Panc1 (cell line): ENCODE data around the gene CD300A. TPM values are rescaled to one million over a fixed set of nuclear protein-coding genes. Genes with fewer than 3 reads are reported as not detected.

Experiments used
- ATAC-seq: fragments of 200-7000 bp; cut with Tn5 transposase; 2 replicates; pipeline ENCODE4 v1.9.1; 2020; ENCODE audit warnings: mild to moderate bottlenecking, moderate library complexity
- BruUV-seq: library from RNA; stranded (reverse); fragments of 400-500 nt; replicated peaks from 2 replicates; lab custom pipeline; 2021; lab: Mats Ljungman, UMichigan
- CTCF ChIA-PET: fragments of 300-600 bp; sonication (Branson Sonifier 250); formaldehyde crosslinking; loops from one replicate; lab custom pipeline; 2022; ENCODE audit warnings: antibody characterized with exemption; lab: Charles Lee
- POLR2A ChIA-PET: fragments of 300-600 bp; sonication (Branson Sonifier 250); formaldehyde crosslinking; loops from one replicate; lab custom pipeline; 2022; ENCODE audit warnings: antibody characterized with exemption; lab: Charles Lee
- DNase-seq: peaks from one replicate; pipeline ENCODE4 v3.0.0-alpha.2; 2010; ENCODE audit warnings: low read depth, low spot score
- H3K27ac ChIP-seq: 2 replicates; pipeline ENCODE4 v1.5.1; 2011; ENCODE audit warnings: mild to moderate bottlenecking, low read length, inconsistent platforms
- H3K27me3 ChIP-seq: fragments of 200-500 bp; sonication (Bioruptor generic); 2 replicates; pipeline ENCODE4 v1.6.0; 2014; ENCODE audit warnings: low read length, inconsistent platforms; ENCODE audit not compliant: control insufficient read depth, insufficient read depth
- H3K36me3 ChIP-seq: fragments of 200-500 bp; sonication (Bioruptor generic); 2 replicates; pipeline ENCODE4 v1.5.1; 2014; ENCODE audit warnings: inconsistent platforms, mild to moderate bottlenecking, low read length, moderate library complexity; ENCODE audit not compliant: control insufficient read depth, insufficient read depth
- H3K4me1 ChIP-seq: 2 replicates; pipeline ENCODE4 v1.5.1; 2011; ENCODE audit warnings: inconsistent platforms, mild to moderate bottlenecking, low read length, moderate library complexity; ENCODE audit not compliant: control insufficient read depth, insufficient read depth
- H3K4me3 ChIP-seq, 2 experiments: 2 replicates each; pipeline ENCODE4 v1.5.1; 2011 to 2012; ENCODE audit warnings: low read depth in 2 of 2, low read length in 2 of 2, mild to moderate bottlenecking in 2 of 2, inconsistent platforms in 1 of 2, moderate library complexity in 1 of 2
- H3K9me3 ChIP-seq: fragments of 200-500 bp; sonication (Bioruptor generic); 2 replicates; pipeline ENCODE4 v1.5.1; 2014; ENCODE audit warnings: low read depth, mild to moderate bottlenecking, inconsistent platforms, low read length, moderate library complexity; ENCODE audit not compliant: control insufficient read depth, insufficient read depth
- CTCF ChIP-seq: fragments of 450-650 bp; IDR thresholded peaks from 2 replicates; pipeline ENCODE4 v1.5.1; 2017; ENCODE audit warnings: mild to moderate bottlenecking
- POLR2AphosphoS5 ChIP-seq: IDR thresholded peaks from 2 replicates; pipeline ENCODE4 v1.6.1; 2012; ENCODE audit warnings: mild to moderate bottlenecking, low read depth, low read length, moderate library complexity
- REST ChIP-seq, 2 experiments: IDR thresholded peaks; 2 replicates each; pipeline ENCODE4 v1.6.1; 2011 to 2012; ENCODE audit warnings: low read depth in 2 of 2, control low read depth in 1 of 2, low read length in 1 of 2, mild to moderate bottlenecking in 1 of 2, moderate library complexity in 1 of 2; ENCODE audit not compliant: insufficient read depth in 1 of 2
- SIN3A ChIP-seq: IDR thresholded peaks from 2 replicates; pipeline ENCODE4 v1.6.1; 2012; ENCODE audit warnings: low read depth, mild to moderate bottlenecking, low read length, moderate library complexity, borderline replicate concordance; ENCODE audit not compliant: insufficient read depth
- TCF7L2 ChIP-seq: IDR thresholded peaks from 2 replicates; pipeline ENCODE4 v1.6.1; 2011; ENCODE audit warnings: mild to moderate bottlenecking, low read depth, low read length, inconsistent platforms
- in situ Hi-C: cut with HindIII; loops from 2 replicates; pipeline ENCODE4 v1.10.0; 2016; ENCODE audit warnings: low sequenced_read_pairs, low pct_unique_long_range_greater_than_20kb
- intact Hi-C: fragments of 100-400 bp; cut with micrococcal nuclease; formaldehyde crosslinking; loops from one replicate; pipeline ENCODE4 v1.10.0; 2022; ENCODE audit not compliant: unreplicated experiment
- total RNA-seq: library from RNA; stranded (reverse); gene quantifications from one replicate; pipeline ENCODE4 v1.2.1, GENCODE V29; 2021; ENCODE audit not compliant: unreplicated experiment

The CD300A gene
- total RNA-seq, 1 experiment from 2014 or later = 0.21 TPM

- no TSS peak for BruUV-seq
- CTCF ChIA-PET = interaction anchor here (0.6 kb wide), 1 partner anchor 223 kb away, joined by 14 read pairs; no protein-coding TSS in a partner anchor
- in situ Hi-C loops = no loop called here
- Histone ChIP-seq H3K27ac (no peak overlapping the region), H3K9me3 (no peaks in the 10 kb centered on the region), H3K4me1 (no peaks in the 10 kb centered on the region; the same call in 1 of the 2 replicates), H3K36me3 (no peaks in the 10 kb centered on the region), H3K27me3 (peaks cover 16% of the 10 kb centered on the region), H3K4me3 (no peak overlapping the region)
- no peak for DNase-seq
- intact Hi-C loops = no loop called here
- POLR2A ChIA-PET = no interaction called here
- ATAC-seq = no peak
- no peak for TF ChIP-seq SIN3A
- no peak for TF ChIP-seq TCF7L2
- TF ChIP-seq CTCF = no peak
- no peak for TF ChIP-seq REST (IDR thresholded peaks at IDR 0.05; ENCODE audit: insufficient read depth in 1 of 2, low read depth in 2 of 2, low read length in 1 of 2)
- TF ChIP-seq POLR2AphosphoS5 = no peak
Measured at GRCh38 chr17:74527756-74528155, 61.3 kb downstream of the CD300A start.

GRCh38 chr17:74528491-74529199 lies 62.2 kb downstream of the CD300A start:
- DNase-seq (no peak), ATAC-seq (no peak)
- Histone ChIP-seq H3K27me3 (peaks cover 17% of the 10 kb centered on the region), H3K36me3 (no peaks in the 10 kb centered on the region), H3K4me1 (no peaks in the 10 kb centered on the region; the same call in 1 of the 2 replicates), H3K27ac (no peak overlapping the region), H3K9me3 (no peaks in the 10 kb centered on the region), H3K4me3 (no peak overlapping the region)
- TF ChIP-seq POLR2AphosphoS5 (no peak), CTCF (no peak), TCF7L2 (no peak), SIN3A (no peak), REST (IDR thresholded peaks at IDR 0.05; ENCODE audit: insufficient read depth in 1 of 2, low read depth in 2 of 2, low read length in 1 of 2) (no peak)
- ChIA-PET POLR2A (no interaction called here), CTCF (interaction anchor here (0.5 kb wide), 1 partner anchor 13 kb away, joined by 3 read pairs; no protein-coding TSS in a partner anchor)
- intact Hi-C loops = no loop called here
- no TSS peak for BruUV-seq
- in situ Hi-C loops = no loop called here
